ENCODE measurements around the gene KCTD1. TPM values are rescaled to one million over a fixed set of nuclear protein-coding genes. Genes with fewer than 3 reads are reported as not detected.

The KCTD1 gene
- total RNA-seq, 6 experiments from 2014 or later = 2.9 to 6.8 (median 4.8) TPM

- WGBS (ENCODE audit: insufficient coverage, low coverage, low lambda C conversion rate, missing lambda C conversion rate) = 97% methylated on average over 4 of the region's 4 CpGs
- peaks cover 0 to 4% (median 0%) of the 10 kb centered on the region in 4 donors for H3K4me1 ChIP-seq
- H3K4me3 ChIP-seq = no peak overlapping the region
- DNase-seq = no peak
- no peak overlapping the region for H3K27ac ChIP-seq
- ATAC-seq = no peak
- no peaks in the 10 kb centered on the region for H3K36me3 ChIP-seq
- TF ChIP-seq POLR2A (IDR thresholded peaks at IDR 0.05) = no peak
- no peak for TF ChIP-seq CTCF (IDR thresholded peaks at IDR 0.05)
- intact Hi-C loops (cut with DNase I) = no loop called here
- no peaks in the 10 kb centered on the region for H3K9me3 ChIP-seq
- no peaks in the 10 kb centered on the region for H3K27me3 ChIP-seq
Measured at GRCh38 chr18:26457195-26457594, 91.2 kb downstream of the KCTD1 start.

- no peak overlapping the region for H3K27ac ChIP-seq
- no peak for DNase-seq
- H3K27me3 ChIP-seq = no peaks in the 10 kb centered on the region
- no peak overlapping the region for H3K4me3 ChIP-seq
- no peak for TF ChIP-seq CTCF (IDR thresholded peaks at IDR 0.05)
- TF ChIP-seq POLR2A (IDR thresholded peaks at IDR 0.05) = no peak
- H3K36me3 ChIP-seq = no peaks in the 10 kb centered on the region
- WGBS (ENCODE audit: insufficient coverage, low coverage, low lambda C conversion rate, missing lambda C conversion rate) = 95% methylated on average over 3 of the region's 3 CpGs
- H3K4me1 ChIP-seq = peaks cover 0 to 4% (median 0%) of the 10 kb centered on the region in 4 donors
- intact Hi-C loops (cut with DNase I) = no loop called here
- ATAC-seq = no peak
- H3K9me3 ChIP-seq = no peaks in the 10 kb centered on the region
Measured at GRCh38 chr18:26456070-26456491, 92.3 kb downstream of the KCTD1 start.

GRCh38 chr18:26455639-26456038 lies 92.7 kb downstream of the KCTD1 start:
- DNase-seq = no peak
- WGBS (ENCODE audit: insufficient coverage, low coverage, low lambda C conversion rate, missing lambda C conversion rate) = 92% methylated on average over 14 of the region's 15 CpGs
- Histone ChIP-seq H3K4me3 (no peak overlapping the region), H3K27me3 (no peaks in the 10 kb centered on the region), H3K4me1 (peaks cover 0 to 4% (median 0%) of the 10 kb centered on the region in 4 donors), H3K9me3 (no peaks in the 10 kb centered on the region), H3K27ac (no peak overlapping the region), H3K36me3 (no peaks in the 10 kb centered on the region)
- intact Hi-C loops (cut with DNase I) = no loop called here
- ATAC-seq = no peak
- TF ChIP-seq CTCF (IDR thresholded peaks at IDR 0.05) (no peak), POLR2A (IDR thresholded peaks at IDR 0.05) (no peak)

- H3K4me1 ChIP-seq = peaks cover 0 to 4% (median 0%) of the 10 kb centered on the region in 4 donors
- H3K4me3 ChIP-seq = no peak overlapping the region
- TF ChIP-seq CTCF (IDR thresholded peaks at IDR 0.05) (no peak), POLR2A (IDR thresholded peaks at IDR 0.05) (no peak)
- H3K27me3 ChIP-seq = no peaks in the 10 kb centered on the region
- WGBS (ENCODE audit: insufficient coverage, low coverage, low lambda C conversion rate, missing lambda C conversion rate) = 96% methylated on average over 6 of the region's 6 CpGs
- H3K9me3 ChIP-seq = no peaks in the 10 kb centered on the region
- no peak for ATAC-seq
- intact Hi-C loops (cut with DNase I) = no loop called here
- DNase-seq = no peak
- H3K36me3 ChIP-seq = no peaks in the 10 kb centered on the region
- H3K27ac ChIP-seq = no peak overlapping the region
Measured at GRCh38 chr18:26454616-26455015, 93.7 kb downstream of the KCTD1 start.

GRCh38 chr18:26454192-26454591 lies 94.2 kb downstream of the KCTD1 start:
- H3K27me3 ChIP-seq = no peaks in the 10 kb centered on the region
- ATAC-seq (no peak), DNase-seq (no peak)
- intact Hi-C loops (cut with DNase I) = no loop called here
- no peak overlapping the region for H3K4me3 ChIP-seq
- H3K36me3 ChIP-seq = no peaks in the 10 kb centered on the region
- H3K4me1 ChIP-seq = peaks cover 0 to 4% (median 0%) of the 10 kb centered on the region in 4 donors
- no CpG with 5 or more reads among the region's 3 CpGs for WGBS (ENCODE audit: insufficient coverage, low coverage, low lambda C conversion rate, missing lambda C conversion rate)
- TF ChIP-seq CTCF (IDR thresholded peaks at IDR 0.05) (no peak), POLR2A (IDR thresholded peaks at IDR 0.05) (no peak)
- H3K9me3 ChIP-seq = no peaks in the 10 kb centered on the region
- no peak overlapping the region for H3K27ac ChIP-seq
